ENCODE data around the gene CNDP2. TPM values are rescaled to one million over a fixed set of nuclear protein-coding genes. Genes with fewer than 3 reads are reported as not detected.

CNDP2 gene
- total RNA-seq, 1 donor from 2014 or later, result 67.4 TPM

- Histone ChIP-seq H3K36me3 (ENCODE audit: control insufficient read depth, insufficient read depth, low read length) (no peaks in the 10 kb centered on the region), H3K27me3 (ENCODE audit: control insufficient read depth, insufficient read depth, low read length) (no peaks in the 10 kb centered on the region), H3K4me3 (ENCODE audit: low read depth, low read length) (no peak overlapping the region)
- peak; percentile 81 for TF ChIP-seq CTCF (IDR thresholded peaks at IDR 0.05; ENCODE audit: insufficient read depth, low read length, severe bottlenecking)
- peak; percentile 67 for DNase-seq (ENCODE audit: low read depth)
- no peak for FAIRE-seq
Measured at GRCh38 chr18:74493689-74494088, 2.5 kb upstream of the CNDP2 start.

GRCh38 chr18:74494514-74494913 lies 1.6 kb upstream of the CNDP2 start:
- TF ChIP-seq CTCF (IDR thresholded peaks at IDR 0.05; ENCODE audit: insufficient read depth, low read length, severe bottlenecking), result no peak
- Histone ChIP-seq H3K27me3 (ENCODE audit: control insufficient read depth, insufficient read depth, low read length) (no peaks in the 10 kb centered on the region), H3K36me3 (ENCODE audit: control insufficient read depth, insufficient read depth, low read length) (no peaks in the 10 kb centered on the region), H3K4me3 (ENCODE audit: low read depth, low read length) (no peak overlapping the region)
- no peak for FAIRE-seq
- DNase-seq (ENCODE audit: low read depth), result no peak

GRCh38 chr18:74496508-74497323 lies 553 bp downstream of the CNDP2 start:
- Histone ChIP-seq H3K4me3 (ENCODE audit: low read depth, low read length) (peak overlapping the region; percentile 96), H3K27me3 (ENCODE audit: control insufficient read depth, insufficient read depth, low read length) (no peaks in the 10 kb centered on the region), H3K36me3 (ENCODE audit: control insufficient read depth, insufficient read depth, low read length) (no peaks in the 10 kb centered on the region)
- FAIRE-seq (no peak), DNase-seq (ENCODE audit: low read depth) (peak; percentile 6)
- peak; percentile 3 for TF ChIP-seq CTCF (IDR thresholded peaks at IDR 0.05; ENCODE audit: insufficient read depth, low read length, severe bottlenecking)

- peak overlapping the region; percentile 96 for H3K4me3 ChIP-seq (ENCODE audit: low read depth, low read length)
- FAIRE-seq (no peak), DNase-seq (ENCODE audit: low read depth) (peak; percentile 13)
- no peaks in the 10 kb centered on the region for H3K36me3 ChIP-seq (ENCODE audit: control insufficient read depth, insufficient read depth, low read length)
- TF ChIP-seq CTCF (IDR thresholded peaks at IDR 0.05; ENCODE audit: insufficient read depth, low read length, severe bottlenecking), result no peak
- no peaks in the 10 kb centered on the region for H3K27me3 ChIP-seq (ENCODE audit: control insufficient read depth, insufficient read depth, low read length)
Measured at GRCh38 chr18:74497324-74497676, 1.1 kb downstream of the CNDP2 start.

GRCh38 chr18:74497778-74498177 lies 1.6 kb downstream of the CNDP2 start:
- no peak overlapping the region for H3K4me3 ChIP-seq (ENCODE audit: low read depth, low read length)
- FAIRE-seq, result no peak
- no peaks in the 10 kb centered on the region for H3K27me3 ChIP-seq (ENCODE audit: control insufficient read depth, insufficient read depth, low read length)
- no peak for TF ChIP-seq CTCF (IDR thresholded peaks at IDR 0.05; ENCODE audit: insufficient read depth, low read length, severe bottlenecking)
- no peak for DNase-seq (ENCODE audit: low read depth)
- peaks cover 2% of the 10 kb centered on the region for H3K36me3 ChIP-seq (ENCODE audit: control insufficient read depth, insufficient read depth, low read length)
